GM18909 (cell line): ENCODE data around the gene HOXB8.

Source experiments
- ATAC-seq: cut with Tn5 transposase; IDR thresholded peaks from one replicate; pipeline ENCODE4 v1.9.1; 2021; ENCODE audit warnings: mild to moderate bottlenecking; ENCODE audit not compliant: unreplicated experiment, poor library complexity

Gene HOXB8

DNA sequence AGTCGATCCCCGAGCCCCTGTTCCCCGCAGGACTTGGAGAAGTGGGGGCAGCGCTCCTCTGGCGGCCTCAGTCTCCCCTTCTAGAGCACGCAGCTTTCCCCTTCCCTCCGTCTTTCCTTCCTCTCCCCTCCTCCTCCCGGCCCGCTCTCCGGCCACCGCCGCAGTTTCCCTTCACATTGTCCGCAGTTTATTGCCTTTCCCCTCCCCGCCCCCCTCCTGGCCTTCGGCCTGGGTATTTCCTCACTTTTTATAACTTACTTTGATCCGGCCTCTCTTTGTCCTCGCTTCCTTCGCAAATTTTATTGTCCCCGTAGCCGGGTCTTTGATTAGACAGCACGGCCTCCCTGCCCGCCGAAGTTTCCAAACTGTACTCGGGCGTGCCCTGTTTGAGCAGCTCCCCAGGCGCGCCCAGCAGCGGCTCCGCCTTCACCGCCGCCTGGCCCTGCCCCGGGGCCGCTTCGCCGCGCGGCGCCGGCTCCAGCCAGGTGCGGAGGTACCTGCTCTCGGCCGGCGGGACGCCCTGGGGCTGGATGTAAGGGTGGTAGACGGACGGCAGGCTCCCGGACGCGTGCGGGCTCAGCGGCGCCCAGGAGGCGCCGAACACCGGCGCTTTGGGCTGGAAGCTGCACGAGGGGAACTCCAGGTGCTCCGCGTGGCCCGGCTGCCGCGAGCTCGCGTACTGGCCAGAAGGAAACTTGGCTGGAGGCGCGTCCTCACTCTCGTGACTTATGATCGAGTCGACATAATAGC, 10.6 kb upstream of the HOXB8 start:
- ATAC-seq: no peak

DNA sequence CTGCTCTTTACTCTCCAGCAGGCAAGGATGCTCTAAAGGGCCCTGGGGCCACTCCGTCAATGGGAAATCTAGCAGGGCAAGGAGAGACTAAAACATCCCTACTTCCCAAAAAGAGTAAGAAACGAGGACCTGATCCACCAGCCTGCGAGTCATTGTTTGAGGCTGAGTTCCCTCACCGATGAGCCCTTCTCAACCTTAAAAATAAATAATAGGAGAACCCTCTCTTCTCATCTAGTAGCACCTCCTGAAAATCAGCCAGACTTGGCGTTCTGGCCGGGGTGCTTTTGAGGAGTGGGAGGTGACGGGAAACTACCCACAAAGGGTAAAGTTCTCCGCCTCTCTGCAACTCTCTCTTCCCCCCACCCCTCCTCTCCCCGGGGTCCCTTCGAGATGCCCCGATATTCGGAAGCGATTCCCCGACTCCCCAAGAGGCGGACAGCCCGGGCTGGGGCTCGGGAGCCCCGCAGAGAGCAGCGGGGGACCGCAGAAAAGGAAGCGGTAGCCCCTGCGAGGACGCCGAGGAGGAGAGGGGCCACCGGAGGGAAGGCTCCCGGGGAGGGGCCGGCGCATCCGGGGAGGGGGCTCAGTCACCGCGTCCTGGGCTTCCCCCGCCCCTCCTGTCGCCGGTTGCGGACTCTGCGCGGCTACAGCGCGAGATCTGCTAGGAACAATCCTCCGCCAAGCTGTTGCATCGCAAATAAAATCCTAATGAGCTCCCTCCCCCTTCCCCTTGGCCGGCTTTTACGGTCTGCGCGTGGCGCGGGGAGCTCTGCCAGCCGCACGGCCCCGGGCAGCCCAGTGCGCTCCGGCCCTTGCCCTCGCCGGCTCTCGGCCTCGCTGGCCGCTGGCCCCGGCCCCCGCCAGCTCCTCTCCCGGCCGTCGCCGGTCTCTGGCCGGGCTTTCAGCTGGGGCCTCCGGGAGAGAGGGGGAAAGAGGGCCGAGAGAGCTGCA, 9.7 kb upstream of the HOXB8 start:
- ATAC-seq: no peak

GRCh38 chr17:48624118-48624517, 9.0 kb upstream of the HOXB8 start:
- no peak for ATAC-seq

- ATAC-seq: no peak
These were observed 8.5 kb upstream of the HOXB8 start for GRCh38 chr17:48623583-48623982.

GRCh38 chr17:48622857-48623256, 7.8 kb upstream of the HOXB8 start:
- no peak for ATAC-seq

DNA sequence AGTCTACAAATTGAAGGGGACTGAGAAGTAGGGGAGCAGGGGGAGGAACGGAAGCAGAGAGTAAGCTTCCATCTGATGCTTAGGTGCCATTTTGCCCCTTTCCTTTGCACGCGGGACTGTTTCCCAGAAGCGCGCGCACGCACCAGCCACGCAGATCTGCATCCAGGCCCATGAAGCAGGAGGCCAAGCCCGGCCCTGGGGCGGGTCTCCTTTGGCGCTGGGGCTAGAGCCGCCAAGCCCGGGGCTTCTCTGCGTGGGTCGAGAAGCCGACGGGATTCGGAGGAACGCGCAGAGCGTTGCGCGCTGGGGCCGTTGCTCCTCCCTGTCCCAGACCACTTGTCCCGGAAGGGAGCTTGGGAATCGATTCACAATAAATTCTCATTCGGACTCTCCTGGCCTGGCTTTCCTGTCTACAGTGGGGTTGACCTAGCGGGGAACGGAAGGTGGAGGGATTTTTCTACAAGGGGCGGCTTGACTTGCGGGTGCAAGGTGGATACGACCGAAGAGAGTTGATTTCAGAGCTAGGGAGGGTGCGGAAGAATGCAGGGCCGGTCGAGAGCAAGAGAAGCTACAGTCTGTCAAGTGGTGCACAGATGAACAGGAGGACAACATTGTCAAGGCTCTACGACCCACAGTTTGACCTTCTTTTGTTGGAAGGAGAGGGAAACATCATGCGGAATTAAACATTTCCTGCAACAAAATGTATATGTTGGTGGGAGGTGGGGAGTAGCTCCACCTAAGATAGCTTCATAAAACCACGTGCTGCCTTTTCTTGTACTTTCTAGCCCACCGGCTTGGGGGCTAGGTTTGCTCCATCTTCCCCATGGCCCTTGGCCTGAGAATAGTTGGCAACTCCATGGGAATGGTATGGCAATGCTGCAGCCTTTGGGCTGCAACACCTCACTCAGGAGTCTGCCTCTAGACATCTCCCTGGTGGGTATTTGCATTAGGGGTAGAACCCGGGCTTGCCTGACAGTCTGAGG, 6.6 kb upstream of the HOXB8 start:
- ATAC-seq: no peak

DNA sequence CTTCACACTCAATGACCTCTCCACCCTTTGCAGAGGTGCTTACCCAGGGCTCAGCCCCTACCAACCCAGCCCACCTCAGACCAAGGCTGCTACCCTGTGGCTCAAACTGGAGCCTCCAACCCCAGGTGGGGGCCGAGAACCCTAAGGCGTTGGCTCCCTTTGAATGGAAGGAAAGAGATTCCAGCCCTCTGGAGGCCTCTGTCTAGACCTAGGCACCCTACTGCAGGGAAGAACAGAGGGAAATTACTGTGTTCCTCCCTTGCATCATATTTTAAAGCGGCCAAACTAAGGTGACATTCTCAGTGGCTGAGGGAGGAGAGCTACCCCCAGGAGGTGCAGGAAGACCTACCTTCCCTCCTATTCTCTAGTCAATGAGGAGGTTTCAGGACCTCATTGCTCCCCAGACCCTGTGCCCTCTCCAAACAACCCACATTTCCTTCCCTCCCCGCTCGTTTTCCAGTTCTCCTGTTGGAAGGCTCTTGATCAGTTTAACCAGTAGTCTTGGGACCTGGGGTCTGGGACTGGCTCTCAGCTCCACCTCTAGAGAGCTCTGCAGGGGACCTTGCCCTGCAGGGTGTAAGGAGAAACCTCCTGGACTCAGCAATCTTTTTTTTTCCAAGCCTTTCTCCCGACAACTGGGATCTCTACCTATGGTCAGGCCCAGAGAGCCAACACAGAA, 5.5 kb upstream of the HOXB8 start:
- ATAC-seq: no peak

GRCh38 chr17:48619826-48620449, 4.8 kb upstream of the HOXB8 start:
- no peak for ATAC-seq

- ATAC-seq: peak; percentile 54
These were observed 3.3 kb upstream of the HOXB8 start for GRCh38 chr17:48618256-48618896.

GRCh38 chr17:48617471-48618255, 2.6 kb upstream of the HOXB8 start:
- ATAC-seq: no peak

- no peak for ATAC-seq
These were observed 1.8 kb upstream of the HOXB8 start for GRCh38 chr17:48616717-48617470.

DNA sequence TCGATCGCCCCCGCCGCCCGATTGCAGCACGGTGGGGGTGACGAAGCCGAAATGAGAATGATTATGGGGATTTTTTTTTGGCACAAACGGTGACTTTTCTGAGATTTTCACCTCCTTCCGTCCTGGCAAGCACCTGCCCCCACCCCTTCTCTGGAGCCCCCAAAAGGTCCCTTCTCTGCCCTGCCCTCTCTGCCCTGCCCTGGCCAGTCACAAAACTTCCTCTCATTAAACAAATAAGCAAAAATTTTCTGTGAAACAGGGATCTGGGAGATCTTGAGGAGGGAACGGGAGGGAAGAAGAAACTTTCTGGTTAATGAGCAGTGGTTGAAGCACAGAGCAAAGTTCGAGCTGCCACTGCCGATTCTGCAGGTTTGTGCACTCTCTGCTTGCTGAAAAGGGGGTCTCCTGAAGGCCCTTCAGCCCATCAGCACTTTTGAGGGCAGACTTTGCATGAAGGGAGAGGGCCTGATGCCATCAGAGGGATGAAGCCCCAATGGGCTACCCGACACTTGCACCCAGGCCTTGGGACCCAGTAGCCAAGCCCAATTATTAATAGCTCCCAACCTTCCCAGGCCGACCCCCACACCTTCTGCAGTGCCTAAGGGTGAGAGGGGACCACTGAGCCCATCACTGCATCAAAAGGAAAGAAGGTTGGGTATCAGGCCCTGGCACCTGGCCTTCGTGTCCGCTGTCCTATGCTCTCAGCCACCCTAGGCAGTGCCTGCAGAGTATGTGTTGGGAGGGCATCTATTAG, 1.0 kb upstream of the HOXB8 start:
- ATAC-seq: no peak

- no peak for ATAC-seq
These were observed 1.0 kb downstream of the HOXB8 start for GRCh38 chr17:48613862-48614694.

DNA sequence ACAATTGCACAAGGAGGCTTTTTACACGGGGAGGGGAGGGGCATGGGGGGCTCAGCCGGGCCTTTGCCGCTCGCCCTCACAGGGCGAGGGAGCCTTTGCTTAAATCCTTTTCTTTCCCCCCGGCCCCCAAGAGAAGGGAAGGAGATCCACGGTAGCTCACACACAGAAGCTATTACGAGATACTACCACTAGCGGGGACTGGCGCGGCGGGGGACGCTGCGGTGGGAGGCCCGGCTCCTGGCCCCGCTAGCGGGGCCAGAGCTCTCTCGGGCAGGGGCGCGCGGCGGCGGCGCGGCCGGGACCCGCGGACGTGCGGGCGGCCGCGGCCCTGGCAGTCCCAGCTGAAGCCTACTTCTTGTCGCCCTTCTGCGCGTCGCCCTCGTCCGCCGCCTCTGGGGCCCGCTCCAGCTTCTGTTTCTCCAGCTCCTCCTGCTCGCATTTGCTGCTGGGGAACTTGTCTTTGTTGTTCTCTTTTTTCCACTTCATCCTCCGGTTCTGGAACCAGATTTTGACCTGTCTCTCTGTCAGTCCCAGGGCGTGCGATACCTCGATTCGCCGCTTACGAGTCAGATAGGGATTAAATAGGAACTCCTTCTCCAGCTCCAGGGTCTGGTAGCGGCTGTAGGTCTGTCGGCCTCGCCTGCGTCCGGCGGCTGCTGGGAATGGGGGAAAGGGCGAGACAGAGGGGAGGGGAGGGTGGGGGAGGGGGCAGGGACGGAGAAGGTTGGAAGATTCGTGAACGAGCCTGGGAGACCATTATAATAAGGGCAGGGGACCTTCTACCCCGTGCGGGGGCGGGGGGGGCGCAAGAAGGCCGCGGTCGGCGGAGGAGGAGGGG, 2.0 kb downstream of the HOXB8 start:
- ATAC-seq: no peak

- ATAC-seq: no peak
These were observed 2.6 kb downstream of the HOXB8 start for GRCh38 chr17:48612456-48612853.
